Brain microvascular endothelial cell (primary cell): ENCODE measurements around the gene NOS3.
A peak's percentile ranks its signal among the peaks of the same experiment; 100 is the strongest.

Source experiments
- DNase-seq: peaks from one replicate; pipeline ENCODE4 v3.0.0-alpha.2; 2020
- H3K27ac ChIP-seq: fragments of 250-450 bp; sonication (Bioruptor Pico); 2 replicates; pipeline ENCODE4 v1.5.1; 2020; ENCODE audit warnings: mild to moderate bottlenecking, moderate library complexity
- H3K27me3 ChIP-seq: fragments of 250-450 bp; sonication (Bioruptor Pico); replicated peaks from 2 replicates; pipeline ENCODE4 v1.5.1; 2020; ENCODE audit warnings: mild to moderate bottlenecking
- H3K36me3 ChIP-seq: fragments of 250-450 bp; sonication (Bioruptor Pico); replicated peaks from 2 replicates; pipeline ENCODE4 v1.5.1; 2020; ENCODE audit warnings: mild to moderate bottlenecking
- H3K4me3 ChIP-seq: 2 replicates; pipeline ENCODE4 v1.5.1; 2011; ENCODE audit warnings: low read depth, mild to moderate bottlenecking, control low read depth, low read length, moderate library complexity
- in situ Hi-C: cut with HindIII; loops from 2 replicates; pipeline ENCODE4 v1.10.0; 2017; ENCODE audit warnings: low sequenced_read_pairs, low pct_ligation_motif_present
- TF ChIP-seq, protein P1 (sequence below): IDR thresholded peaks from 2 replicates; pipeline ENCODE4 v1.5.1; 2011; ENCODE audit warnings: low read depth, mild to moderate bottlenecking, moderate library complexity, low read length, control low read depth, inconsistent platforms; ENCODE audit errors: missing control alignments

The NOS3 gene

DNA sequence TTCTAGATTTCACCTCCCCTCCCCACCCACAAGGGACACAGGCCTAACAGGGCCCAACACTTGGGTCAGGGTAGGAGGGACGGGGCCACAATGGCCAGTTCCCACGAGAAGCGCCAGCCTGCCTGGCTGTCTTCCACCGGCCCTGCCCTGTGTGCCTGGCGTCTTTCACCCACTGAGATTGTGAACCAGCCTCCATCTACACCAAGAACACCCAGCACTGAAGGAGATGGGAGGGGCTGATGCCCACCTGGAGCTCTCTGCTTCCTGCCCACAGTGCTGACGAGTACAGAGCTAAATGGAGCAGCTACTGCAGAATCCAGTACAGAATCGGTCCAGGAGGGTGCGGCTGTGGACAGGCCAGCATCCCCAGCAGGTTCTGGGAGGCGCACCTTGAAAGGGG lies 55.1 kb downstream of the NOS3 start:
- Histone ChIP-seq H3K27me3 (peaks cover 7% of the 10 kb centered on the region), H3K4me3 (no peak overlapping the region), H3K36me3 (no peaks in the 10 kb centered on the region), H3K27ac (no peak overlapping the region)
- in situ Hi-C loops: no loop called here
- no peak for DNase-seq
- TF ChIP-seq, protein P1, sequence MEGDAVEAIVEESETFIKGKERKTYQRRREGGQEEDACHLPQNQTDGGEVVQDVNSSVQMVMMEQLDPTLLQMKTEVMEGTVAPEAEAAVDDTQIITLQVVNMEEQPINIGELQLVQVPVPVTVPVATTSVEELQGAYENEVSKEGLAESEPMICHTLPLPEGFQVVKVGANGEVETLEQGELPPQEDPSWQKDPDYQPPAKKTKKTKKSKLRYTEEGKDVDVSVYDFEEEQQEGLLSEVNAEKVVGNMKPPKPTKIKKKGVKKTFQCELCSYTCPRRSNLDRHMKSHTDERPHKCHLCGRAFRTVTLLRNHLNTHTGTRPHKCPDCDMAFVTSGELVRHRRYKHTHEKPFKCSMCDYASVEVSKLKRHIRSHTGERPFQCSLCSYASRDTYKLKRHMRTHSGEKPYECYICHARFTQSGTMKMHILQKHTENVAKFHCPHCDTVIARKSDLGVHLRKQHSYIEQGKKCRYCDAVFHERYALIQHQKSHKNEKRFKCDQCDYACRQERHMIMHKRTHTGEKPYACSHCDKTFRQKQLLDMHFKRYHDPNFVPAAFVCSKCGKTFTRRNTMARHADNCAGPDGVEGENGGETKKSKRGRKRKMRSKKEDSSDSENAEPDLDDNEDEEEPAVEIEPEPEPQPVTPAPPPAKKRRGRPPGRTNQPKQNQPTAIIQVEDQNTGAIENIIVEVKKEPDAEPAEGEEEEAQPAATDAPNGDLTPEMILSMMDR: no peak

DNA sequence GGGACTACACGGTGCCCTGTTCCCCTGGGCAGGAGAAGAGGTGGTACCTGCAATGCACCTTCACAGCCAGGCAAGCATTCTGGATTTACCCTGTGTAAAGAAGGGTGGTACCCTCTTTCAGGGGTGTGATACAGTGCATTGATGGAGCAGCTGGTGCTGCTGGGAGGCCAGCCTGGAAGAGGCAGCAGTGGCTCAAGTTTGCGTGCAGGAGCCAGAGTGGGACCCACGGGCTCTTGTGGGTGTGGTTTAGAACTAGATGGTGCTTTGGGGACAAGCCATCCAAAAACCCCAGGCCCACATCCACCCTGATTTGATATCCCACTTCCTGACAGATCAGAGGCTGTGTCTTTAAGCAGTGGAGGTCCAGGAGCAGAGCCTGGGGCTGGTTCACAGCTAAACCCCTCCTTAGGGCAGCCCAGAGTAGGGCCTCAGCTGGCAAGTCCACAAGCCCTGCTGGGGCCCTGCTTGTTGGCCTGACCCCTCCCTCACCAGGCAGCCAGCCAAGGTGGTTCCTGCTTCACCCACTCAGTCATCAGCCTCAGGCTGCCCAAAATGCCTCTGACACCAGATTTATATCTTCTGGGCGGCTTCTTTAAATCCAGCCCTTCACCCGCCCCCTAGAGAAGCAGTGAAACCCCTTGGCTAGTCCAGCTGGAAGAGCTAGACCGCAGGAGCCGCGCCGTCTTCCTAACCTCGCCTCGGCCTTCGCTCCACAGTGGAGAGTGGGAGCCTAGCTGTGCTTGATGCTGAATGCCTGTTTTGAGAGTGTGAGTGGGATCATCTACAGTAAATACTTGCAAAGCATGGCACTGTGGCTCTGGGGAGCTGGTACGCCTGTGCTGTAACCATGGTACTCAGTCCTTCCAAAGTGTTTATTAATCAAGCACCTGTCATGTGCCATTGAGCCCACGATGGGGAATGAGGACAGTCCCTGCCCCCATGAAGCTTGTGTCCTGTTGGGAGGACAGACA lies 56.1 kb downstream of the NOS3 start:
- H3K36me3 ChIP-seq: no peaks in the 10 kb centered on the region
- TF ChIP-seq, protein P1: no peak
- no peak overlapping the region for H3K27ac ChIP-seq
- in situ Hi-C loops: no loop called here
- peaks cover 7% of the 10 kb centered on the region for H3K27me3 ChIP-seq
- no peak for DNase-seq
- no peak overlapping the region for H3K4me3 ChIP-seq

DNA sequence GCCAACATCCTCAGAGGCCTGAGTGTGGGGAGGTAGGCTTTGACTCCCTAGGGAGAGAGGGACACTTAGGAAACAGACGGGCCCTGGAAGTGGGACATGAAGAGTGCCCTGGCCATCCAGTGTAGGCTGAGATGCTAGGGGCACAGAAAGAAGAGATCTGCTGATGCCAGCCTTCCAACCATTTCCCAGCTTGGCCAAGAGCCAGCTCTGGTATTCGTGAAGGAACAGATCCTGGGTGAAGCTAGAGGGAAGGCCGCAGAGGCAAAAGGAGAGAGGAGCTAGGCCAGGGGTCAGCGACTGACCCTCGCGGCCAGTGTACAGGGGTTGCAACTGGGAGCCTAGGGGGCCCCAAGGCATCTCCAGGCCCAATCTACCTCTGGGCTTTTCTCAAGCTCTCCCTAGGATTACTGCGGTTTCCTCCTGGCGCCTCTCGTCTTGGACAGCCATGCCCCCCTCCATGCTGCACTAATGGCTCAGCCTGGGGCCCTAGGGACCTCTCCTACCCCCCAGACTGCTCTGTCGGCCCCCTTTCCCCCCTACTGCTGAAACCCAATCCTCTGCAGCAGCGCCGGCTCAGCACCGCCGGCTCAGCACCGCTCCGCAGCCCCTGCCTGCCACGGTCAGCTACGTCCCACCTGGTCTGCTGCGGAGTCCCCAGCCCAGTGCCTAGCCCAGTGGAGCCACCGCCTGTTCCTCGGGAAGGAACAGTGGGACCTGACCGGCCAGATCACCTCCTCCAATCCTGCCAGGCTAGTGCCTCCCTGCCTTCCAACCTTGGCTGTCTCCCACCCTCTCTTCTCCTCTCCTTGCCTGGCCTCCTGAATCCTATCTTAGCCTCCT lies 57.4 kb downstream of the NOS3 start, which contains the start of gene ASIC3:
Gene ASIC3, plus strand, starts transcription at position 556 of the 840 bp plus-strand sequence. CDS start 355 bp downstream, outside the sequence.
- in situ Hi-C loops: no loop called here
- TF ChIP-seq, protein P1: no peak
- Histone ChIP-seq H3K4me3 (no peak within 1 kb of the TSS), H3K27ac (no peak within 1 kb of the TSS), H3K27me3 (peaks cover 7% of the 10 kb centered on the region), H3K36me3 (no peaks in the 10 kb centered on the region)
- no peak for DNase-seq

DNA sequence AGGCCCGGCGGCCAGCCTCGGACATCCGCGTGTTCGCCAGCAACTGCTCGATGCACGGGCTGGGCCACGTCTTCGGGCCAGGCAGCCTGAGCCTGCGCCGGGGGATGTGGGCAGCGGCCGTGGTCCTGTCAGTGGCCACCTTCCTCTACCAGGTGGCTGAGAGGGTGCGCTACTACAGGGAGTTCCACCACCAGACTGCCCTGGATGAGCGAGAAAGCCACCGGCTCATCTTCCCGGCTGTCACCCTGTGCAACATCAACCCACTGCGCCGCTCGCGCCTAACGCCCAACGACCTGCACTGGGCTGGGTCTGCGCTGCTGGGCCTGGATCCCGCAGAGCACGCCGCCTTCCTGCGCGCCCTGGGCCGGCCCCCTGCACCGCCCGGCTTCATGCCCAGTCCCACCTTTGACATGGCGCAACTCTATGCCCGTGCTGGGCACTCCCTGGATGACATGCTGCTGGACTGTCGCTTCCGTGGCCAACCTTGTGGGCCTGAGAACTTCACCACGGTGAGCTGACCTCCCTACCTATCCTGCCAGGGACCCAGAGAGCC lies 58.2 kb downstream of the NOS3 start:
- H3K36me3 ChIP-seq: no peaks in the 10 kb centered on the region
- TF ChIP-seq, protein P1: no peak
- H3K27ac ChIP-seq: no peak overlapping the region
- in situ Hi-C loops: no loop called here
- H3K27me3 ChIP-seq: peaks cover 7% of the 10 kb centered on the region
- no peak for DNase-seq
- H3K4me3 ChIP-seq: no peak overlapping the region

DNA sequence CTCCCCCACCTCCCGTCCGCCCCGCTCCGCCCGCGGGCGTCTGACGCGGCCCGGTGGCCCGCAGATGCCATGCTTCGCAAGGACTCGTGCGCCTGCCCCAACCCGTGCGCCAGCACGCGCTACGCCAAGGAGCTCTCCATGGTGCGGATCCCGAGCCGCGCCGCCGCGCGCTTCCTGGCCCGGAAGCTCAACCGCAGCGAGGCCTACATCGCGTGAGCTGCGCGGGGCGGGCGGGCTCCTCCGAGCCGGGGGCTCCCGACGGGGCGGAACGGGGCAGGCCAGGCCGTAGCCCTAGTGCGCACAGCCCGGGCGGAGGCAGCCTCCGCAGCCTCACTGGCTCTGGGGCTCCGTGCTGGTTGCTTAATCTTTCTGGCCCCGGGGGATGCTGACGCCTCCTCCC lies 60.3 kb downstream of the NOS3 start:
- no peak overlapping the region for H3K27ac ChIP-seq
- no peaks in the 10 kb centered on the region for H3K36me3 ChIP-seq
- H3K27me3 ChIP-seq: peaks cover 7% of the 10 kb centered on the region
- H3K4me3 ChIP-seq: no peak overlapping the region
- DNase-seq: peak; percentile 46
- in situ Hi-C loops: no loop called here
- TF ChIP-seq, protein P1: no peak
